ENCODE measurements around the gene ZFPL1.

The ZFPL1 gene

DNA sequence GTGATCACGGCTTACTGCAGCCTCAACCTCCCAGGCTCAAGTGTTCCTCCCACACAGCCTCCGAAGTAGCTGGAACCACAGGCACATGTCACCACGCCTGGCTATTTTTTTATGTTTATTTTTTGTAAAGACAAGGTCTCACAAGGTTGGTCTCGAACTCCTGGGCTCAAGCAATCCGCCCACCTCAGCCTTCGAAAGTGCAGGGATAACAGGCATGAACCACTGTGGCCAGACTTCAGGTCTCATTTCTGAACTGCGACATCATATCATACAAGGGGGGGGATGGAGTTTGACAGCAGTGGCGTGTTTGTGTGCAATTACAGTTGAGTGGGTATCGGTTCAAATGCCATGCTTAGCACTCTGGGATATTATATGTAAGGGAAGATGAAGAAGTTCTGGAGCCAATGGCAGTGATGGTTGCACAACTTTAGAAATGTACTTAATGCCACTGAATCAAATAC is 32.6 kb upstream of the ZFPL1 start:
- H3K4me1 ChIP-seq (ENCODE audit: control insufficient read depth, insufficient read depth, low read length), result no peaks in the 10 kb centered on the region
- peaks cover 6% of the 10 kb centered on the region for H3K27me3 ChIP-seq (ENCODE audit: control insufficient read depth, insufficient read depth, low read length)
- H3K9me3 ChIP-seq (ENCODE audit: control insufficient read depth, insufficient read depth, low read length), result no peaks in the 10 kb centered on the region
- H3K9ac ChIP-seq (ENCODE audit: low read depth, low read length), result no peak overlapping the region
- no peaks in the 10 kb centered on the region for H3K36me3 ChIP-seq (ENCODE audit: control insufficient read depth, insufficient read depth, low read length)
- H3K4me3 ChIP-seq (ENCODE audit: low read depth, low read length), result no peak overlapping the region

DNA sequence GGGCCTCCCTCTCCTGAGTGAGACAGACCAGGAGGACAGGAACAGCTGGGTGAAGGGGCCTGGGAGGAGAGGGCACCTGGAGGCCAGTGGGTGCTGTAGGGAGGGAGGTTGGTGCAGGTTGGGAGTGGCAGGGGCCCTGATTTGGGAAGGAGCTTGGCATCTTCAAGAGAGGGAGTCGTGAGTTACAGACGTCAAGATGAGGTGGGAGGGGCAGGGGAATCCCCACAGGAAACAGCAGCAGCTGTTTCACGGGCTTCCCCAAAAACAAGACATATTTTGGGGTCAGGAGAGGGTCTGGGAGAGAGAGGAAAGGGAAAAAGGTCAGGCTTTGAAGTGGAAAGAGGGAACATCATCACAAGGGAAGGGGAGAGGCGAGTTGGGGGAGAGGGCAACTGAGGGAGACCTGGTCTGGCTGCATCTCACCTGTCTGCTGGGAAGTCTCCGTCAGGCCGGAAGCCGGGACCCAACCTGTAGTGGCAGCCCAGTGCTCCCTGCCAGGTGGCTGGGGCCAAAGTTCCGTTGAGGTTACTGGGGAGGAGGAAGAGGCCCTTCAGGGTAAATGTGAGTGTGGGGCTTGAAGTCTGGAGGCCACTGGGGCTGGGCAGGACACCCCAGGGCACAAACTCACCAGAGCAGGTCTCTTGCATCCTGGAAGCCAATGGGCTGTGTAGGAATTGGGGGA is 30.1 kb upstream of the ZFPL1 start:
- H3K36me3 ChIP-seq (ENCODE audit: control insufficient read depth, insufficient read depth, low read length), result no peaks in the 10 kb centered on the region
- H3K9me3 ChIP-seq (ENCODE audit: control insufficient read depth, insufficient read depth, low read length), result no peaks in the 10 kb centered on the region
- no peaks in the 10 kb centered on the region for H3K27me3 ChIP-seq (ENCODE audit: control insufficient read depth, insufficient read depth, low read length)
- no peak overlapping the region for H3K4me3 ChIP-seq (ENCODE audit: low read depth, low read length)
- H3K4me1 ChIP-seq (ENCODE audit: control insufficient read depth, insufficient read depth, low read length), result no peaks in the 10 kb centered on the region
- no peak overlapping the region for H3K9ac ChIP-seq (ENCODE audit: low read depth, low read length)

DNA sequence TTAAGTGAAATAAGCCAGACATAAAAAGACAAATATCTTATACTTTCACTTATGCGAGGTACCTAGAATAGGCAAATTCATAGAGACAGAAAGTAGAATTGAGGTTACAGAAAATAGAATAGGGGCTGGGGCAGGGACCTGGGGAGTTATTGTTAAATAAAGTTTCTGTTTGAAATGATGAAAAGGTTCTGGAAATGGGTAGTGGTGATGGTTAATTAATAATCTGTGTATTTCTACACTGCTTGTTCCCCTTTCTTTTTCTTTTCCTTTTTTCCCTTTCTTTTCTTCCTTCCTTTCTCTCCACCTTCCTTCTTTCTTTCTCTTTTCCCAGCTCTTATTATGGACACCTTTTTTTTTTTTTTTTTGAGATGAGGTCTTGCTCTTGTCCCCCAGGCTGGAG is 28.5 kb upstream of the ZFPL1 start:
- Histone ChIP-seq H3K36me3 (ENCODE audit: control insufficient read depth, insufficient read depth, low read length) (no peaks in the 10 kb centered on the region), H3K9me3 (ENCODE audit: control insufficient read depth, insufficient read depth, low read length) (no peaks in the 10 kb centered on the region), H3K9ac (ENCODE audit: low read depth, low read length) (no peak overlapping the region), H3K27me3 (ENCODE audit: control insufficient read depth, insufficient read depth, low read length) (no peaks in the 10 kb centered on the region), H3K4me3 (ENCODE audit: low read depth, low read length) (no peak overlapping the region), H3K4me1 (ENCODE audit: control insufficient read depth, insufficient read depth, low read length) (no peaks in the 10 kb centered on the region)

DNA sequence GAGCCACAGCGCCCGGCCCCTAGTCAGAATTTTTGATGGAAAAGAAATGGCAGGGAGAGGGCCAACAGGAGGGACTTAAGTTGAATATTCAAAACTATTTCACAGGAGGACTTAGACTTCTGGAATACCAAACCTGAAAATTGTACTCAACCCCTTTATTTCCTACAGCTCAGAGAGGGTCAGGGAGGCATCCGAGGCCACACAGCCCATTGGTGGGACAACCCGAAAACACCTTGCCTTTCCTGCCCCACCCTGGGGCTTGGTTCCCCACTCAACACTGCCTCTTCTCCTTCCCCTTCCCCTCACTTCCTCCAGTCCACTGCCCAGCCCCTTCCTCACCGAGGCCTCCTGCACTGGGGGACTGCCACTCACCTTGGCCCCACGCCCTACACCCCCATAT is 27.0 kb upstream of the ZFPL1 start:
- no peaks in the 10 kb centered on the region for H3K36me3 ChIP-seq (ENCODE audit: control insufficient read depth, insufficient read depth, low read length)
- no peaks in the 10 kb centered on the region for H3K27me3 ChIP-seq (ENCODE audit: control insufficient read depth, insufficient read depth, low read length)
- H3K4me1 ChIP-seq (ENCODE audit: control insufficient read depth, insufficient read depth, low read length), result no peaks in the 10 kb centered on the region
- no peak overlapping the region for H3K9ac ChIP-seq (ENCODE audit: low read depth, low read length)
- no peaks in the 10 kb centered on the region for H3K9me3 ChIP-seq (ENCODE audit: control insufficient read depth, insufficient read depth, low read length)
- H3K4me3 ChIP-seq (ENCODE audit: low read depth, low read length), result no peak overlapping the region

DNA sequence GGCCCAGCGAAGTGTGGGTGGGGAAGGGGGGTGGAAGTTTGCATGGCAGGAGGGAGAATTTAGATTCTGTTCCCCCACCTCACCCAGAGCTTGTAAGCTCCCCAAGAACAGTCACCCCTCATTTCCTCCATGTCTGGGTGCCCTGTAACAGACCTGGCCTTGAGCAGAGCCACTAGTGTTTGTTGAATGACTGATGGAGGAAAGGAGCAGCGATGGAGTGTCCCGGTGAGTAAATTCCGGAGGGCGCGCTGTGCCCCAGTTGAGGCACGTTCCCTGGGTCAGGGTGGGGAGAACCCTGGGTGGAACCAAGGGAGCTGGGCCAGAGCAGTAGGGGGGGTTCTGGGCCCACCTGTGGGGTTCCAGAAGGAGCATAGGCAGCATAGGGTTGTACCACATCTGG is 26.5 kb upstream of the ZFPL1 start:
- Histone ChIP-seq H3K36me3 (ENCODE audit: control insufficient read depth, insufficient read depth, low read length) (no peaks in the 10 kb centered on the region), H3K27me3 (ENCODE audit: control insufficient read depth, insufficient read depth, low read length) (no peaks in the 10 kb centered on the region), H3K4me3 (ENCODE audit: low read depth, low read length) (no peak overlapping the region), H3K9ac (ENCODE audit: low read depth, low read length) (no peak overlapping the region), H3K9me3 (ENCODE audit: control insufficient read depth, insufficient read depth, low read length) (no peaks in the 10 kb centered on the region), H3K4me1 (ENCODE audit: control insufficient read depth, insufficient read depth, low read length) (no peaks in the 10 kb centered on the region)

DNA sequence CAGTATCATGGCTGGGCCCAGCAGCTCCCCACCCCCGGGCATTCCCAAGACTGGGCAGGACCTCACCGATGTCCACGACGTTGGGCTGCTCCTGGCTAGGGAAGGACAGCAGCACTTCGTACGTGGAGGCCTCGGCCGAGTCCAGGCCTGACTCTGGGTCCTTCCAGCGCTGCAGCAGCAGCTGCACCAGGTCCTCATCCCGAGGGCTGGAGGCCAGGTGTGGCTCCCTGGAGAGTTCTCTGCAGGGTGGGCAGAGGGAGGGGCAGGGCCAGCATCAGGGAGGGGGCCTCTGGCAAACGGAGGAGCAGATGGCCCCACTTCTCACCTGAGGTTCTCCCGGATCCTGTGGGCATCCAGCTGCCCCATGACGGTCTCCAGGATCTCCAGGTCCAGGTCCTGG is 26.0 kb upstream of the ZFPL1 start:
- H3K9me3 ChIP-seq (ENCODE audit: control insufficient read depth, insufficient read depth, low read length), result no peaks in the 10 kb centered on the region
- no peaks in the 10 kb centered on the region for H3K27me3 ChIP-seq (ENCODE audit: control insufficient read depth, insufficient read depth, low read length)
- H3K4me3 ChIP-seq (ENCODE audit: low read depth, low read length), result no peak overlapping the region
- no peak overlapping the region for H3K9ac ChIP-seq (ENCODE audit: low read depth, low read length)
- no peaks in the 10 kb centered on the region for H3K4me1 ChIP-seq (ENCODE audit: control insufficient read depth, insufficient read depth, low read length)
- H3K36me3 ChIP-seq (ENCODE audit: control insufficient read depth, insufficient read depth, low read length), result no peaks in the 10 kb centered on the region

DNA sequence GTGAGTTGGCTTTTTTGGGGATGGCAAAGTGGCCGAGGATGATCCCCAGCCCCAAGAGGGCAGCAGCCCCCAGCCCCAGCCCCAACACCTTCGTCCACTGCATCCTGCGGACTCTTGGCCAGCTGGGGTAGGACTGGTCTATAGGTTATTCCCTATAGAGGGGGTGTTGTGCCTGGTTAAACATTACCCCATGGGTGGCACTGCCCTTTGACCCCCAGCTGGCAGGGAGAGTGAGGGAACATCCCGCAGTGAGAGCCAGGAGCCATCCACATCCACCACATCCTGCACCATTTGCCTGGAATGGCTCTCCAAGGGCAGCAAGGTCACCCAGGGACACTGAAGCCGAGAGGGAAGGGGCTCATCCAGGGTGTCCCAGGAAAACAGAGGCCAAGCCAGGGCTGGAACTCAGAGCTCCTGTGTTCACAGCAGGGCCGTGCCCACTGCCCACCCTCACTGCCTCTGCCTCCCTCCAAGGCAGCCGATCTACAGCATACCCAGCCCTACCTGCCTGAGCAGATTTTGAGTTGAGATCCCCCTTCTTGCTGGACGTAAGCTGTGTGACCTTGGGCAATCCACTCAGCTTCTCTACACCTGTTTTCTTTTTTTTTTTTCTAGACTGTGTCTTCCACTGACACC is 25.5 kb upstream of the ZFPL1 start, which contains the start of gene NAALADL1:
TSS of gene NAALADL1 (minus strand) at position 135 of the 636 bp plus-strand sequence. CDS start at position 103, 32 bp downstream.
- Histone ChIP-seq H3K4me1 (ENCODE audit: control insufficient read depth, insufficient read depth, low read length) (no peaks in the 10 kb centered on the region), H3K4me3 (ENCODE audit: low read depth, low read length) (no peak within 1 kb of the TSS), H3K9ac (ENCODE audit: low read depth, low read length) (no peak within 1 kb of the TSS)

DNA sequence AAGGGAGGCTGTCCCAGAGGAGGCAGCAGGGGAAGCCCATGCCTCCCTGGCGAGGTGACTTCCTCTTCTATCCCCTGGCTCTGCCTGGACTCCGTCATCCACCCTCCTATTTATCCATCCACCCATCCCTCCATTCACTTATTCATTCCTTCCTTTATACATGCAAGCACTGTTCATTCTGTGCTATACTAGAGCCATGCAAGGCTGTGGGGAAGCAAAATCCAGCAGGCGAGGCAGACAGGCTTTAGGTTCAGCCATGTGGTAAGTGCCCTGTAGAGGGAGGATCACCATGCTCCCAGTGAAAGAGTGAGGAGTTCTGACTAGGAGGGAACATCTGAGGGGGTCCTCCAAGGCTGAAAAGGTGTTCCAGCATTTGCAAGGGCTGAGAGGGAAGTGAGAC is 24.5 kb upstream of the ZFPL1 start:
- Histone ChIP-seq H3K9ac (ENCODE audit: low read depth, low read length) (no peak overlapping the region), H3K9me3 (ENCODE audit: control insufficient read depth, insufficient read depth, low read length) (no peaks in the 10 kb centered on the region), H3K4me3 (ENCODE audit: low read depth, low read length) (no peak overlapping the region), H3K36me3 (ENCODE audit: control insufficient read depth, insufficient read depth, low read length) (no peaks in the 10 kb centered on the region), H3K27me3 (ENCODE audit: control insufficient read depth, insufficient read depth, low read length) (no peaks in the 10 kb centered on the region), H3K4me1 (ENCODE audit: control insufficient read depth, insufficient read depth, low read length) (no peaks in the 10 kb centered on the region)

More for the DNA sequence above, 25.5 kb upstream of the ZFPL1 start, which contains the start of gene NAALADL1:
- no peaks in the 10 kb centered on the region for H3K27me3 ChIP-seq (ENCODE audit: control insufficient read depth, insufficient read depth, low read length)
- no peaks in the 10 kb centered on the region for H3K36me3 ChIP-seq (ENCODE audit: control insufficient read depth, insufficient read depth, low read length)
- H3K9me3 ChIP-seq (ENCODE audit: control insufficient read depth, insufficient read depth, low read length), result no peaks in the 10 kb centered on the region

DNA sequence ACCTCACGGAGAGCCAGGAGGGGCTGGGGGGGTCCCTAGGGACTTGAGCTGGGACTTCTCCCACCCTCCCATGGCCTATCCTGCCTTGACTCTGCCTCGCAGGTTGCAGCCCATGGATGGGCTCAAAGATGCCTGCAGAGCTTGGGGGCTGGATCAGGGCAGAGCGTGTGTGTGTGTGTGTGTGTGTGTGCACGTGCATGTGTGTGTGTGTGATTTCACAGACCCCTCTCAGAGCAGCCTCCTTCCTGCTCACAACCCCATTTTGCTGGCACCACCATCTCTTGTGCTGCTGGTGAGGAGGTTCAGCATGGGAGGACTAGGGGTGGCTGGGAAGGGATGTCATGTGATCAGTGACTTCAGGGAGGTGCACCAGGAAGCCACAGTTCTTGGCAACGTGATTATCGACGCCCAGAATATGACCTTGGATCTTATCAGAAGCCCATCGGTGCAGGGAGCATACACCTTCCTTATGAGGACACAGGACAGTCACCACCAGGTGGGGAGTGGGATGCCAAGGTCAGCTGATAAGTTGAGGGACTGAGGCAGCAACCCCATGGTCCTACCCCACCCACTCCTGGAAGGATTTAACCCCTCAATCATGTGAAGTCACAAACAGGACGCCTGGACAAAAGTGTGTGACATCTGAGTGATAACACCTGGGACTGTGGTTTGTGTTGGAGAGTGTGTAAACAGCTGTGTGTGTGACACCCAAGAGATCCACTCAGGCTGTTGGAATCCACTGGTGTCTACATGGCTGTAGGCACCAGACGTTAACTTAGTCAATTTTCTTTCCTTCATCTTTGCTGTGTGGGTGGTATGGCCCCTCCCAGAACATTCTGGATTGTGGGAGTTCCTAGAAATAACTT is 23.8 kb upstream of the ZFPL1 start:
- H3K4me1 ChIP-seq (ENCODE audit: control insufficient read depth, insufficient read depth, low read length), result no peaks in the 10 kb centered on the region
- H3K9ac ChIP-seq (ENCODE audit: low read depth, low read length), result no peak overlapping the region
- no peaks in the 10 kb centered on the region for H3K36me3 ChIP-seq (ENCODE audit: control insufficient read depth, insufficient read depth, low read length)
- H3K4me3 ChIP-seq (ENCODE audit: low read depth, low read length), result no peak overlapping the region
- H3K9me3 ChIP-seq (ENCODE audit: control insufficient read depth, insufficient read depth, low read length), result no peaks in the 10 kb centered on the region
- H3K27me3 ChIP-seq (ENCODE audit: control insufficient read depth, insufficient read depth, low read length), result no peaks in the 10 kb centered on the region

DNA sequence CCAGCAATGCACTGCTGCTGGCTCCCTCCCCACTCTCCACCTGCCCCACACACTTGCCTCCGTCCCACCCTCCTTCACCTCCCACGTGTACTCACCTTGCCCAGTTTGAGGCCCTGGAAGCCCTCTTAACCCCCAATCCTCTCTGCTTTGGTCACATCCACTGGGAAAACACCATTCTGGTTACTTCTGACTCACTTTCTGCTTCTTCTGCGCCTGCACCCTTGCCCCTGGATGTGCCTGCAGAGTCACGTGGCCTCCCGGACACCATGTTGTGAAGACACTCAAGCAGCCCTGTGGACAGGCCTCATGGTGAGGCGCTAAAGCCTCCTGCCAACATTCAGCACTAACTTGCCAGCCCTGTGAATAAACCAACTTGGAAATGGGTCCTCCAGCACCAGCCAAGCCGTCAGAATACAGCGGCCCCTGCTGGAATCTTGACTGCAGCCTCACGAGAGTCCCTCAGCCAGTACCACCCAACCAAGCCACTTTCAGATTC is 23.1 kb upstream of the ZFPL1 start:
- Histone ChIP-seq H3K4me1 (ENCODE audit: control insufficient read depth, insufficient read depth, low read length) (no peaks in the 10 kb centered on the region), H3K9me3 (ENCODE audit: control insufficient read depth, insufficient read depth, low read length) (no peaks in the 10 kb centered on the region), H3K4me3 (ENCODE audit: low read depth, low read length) (no peak overlapping the region), H3K9ac (ENCODE audit: low read depth, low read length) (no peak overlapping the region), H3K36me3 (ENCODE audit: control insufficient read depth, insufficient read depth, low read length) (no peaks in the 10 kb centered on the region), H3K27me3 (ENCODE audit: control insufficient read depth, insufficient read depth, low read length) (no peaks in the 10 kb centered on the region)

DNA sequence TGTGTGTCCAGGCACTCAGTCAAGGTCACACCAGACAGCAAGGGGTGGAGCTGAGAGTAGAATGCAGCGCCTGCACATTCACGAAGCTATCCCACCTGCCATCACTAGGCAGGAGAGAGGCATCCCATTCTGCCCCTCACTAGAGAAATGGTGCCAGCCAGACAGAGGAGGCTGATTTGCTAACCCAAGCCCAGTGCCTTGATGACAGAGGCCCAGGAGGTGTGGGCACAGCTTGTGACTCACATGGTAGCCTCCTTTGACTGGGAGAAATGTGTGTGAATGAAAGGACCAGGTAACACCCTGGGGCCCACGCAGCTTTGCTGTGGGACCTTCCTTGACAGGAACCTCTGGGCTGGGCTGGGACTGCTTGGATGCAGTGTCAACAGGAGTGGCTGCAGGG is 20.5 kb upstream of the ZFPL1 start:
- no peaks in the 10 kb centered on the region for H3K36me3 ChIP-seq (ENCODE audit: control insufficient read depth, insufficient read depth, low read length)
- no peak overlapping the region for H3K9ac ChIP-seq (ENCODE audit: low read depth, low read length)
- no peaks in the 10 kb centered on the region for H3K27me3 ChIP-seq (ENCODE audit: control insufficient read depth, insufficient read depth, low read length)
- peaks cover 7% of the 10 kb centered on the region for H3K4me1 ChIP-seq (ENCODE audit: control insufficient read depth, insufficient read depth, low read length)
- no peaks in the 10 kb centered on the region for H3K9me3 ChIP-seq (ENCODE audit: control insufficient read depth, insufficient read depth, low read length)
- no peak overlapping the region for H3K4me3 ChIP-seq (ENCODE audit: low read depth, low read length)
